Neural progenitor cell (in vitro differentiated cells): Measurements from ENCODE around the gene TEX35. TPM values are rescaled to one million over a fixed set of nuclear protein-coding genes. Genes with fewer than 3 reads are reported as not detected.

Experiments
- DNase-seq: peaks from one replicate; pipeline ENCODE4 v3.0.0-alpha.2; 2016; ENCODE audit warnings: low spot score
- H2AFZ ChIP-seq: fragments of 200-600 bp; sonication (generic); replicated peaks from 2 replicates; pipeline ENCODE4 v1.6.1; 2016; ENCODE audit warnings: antibody characterized with exemption
- H3F3A ChIP-seq: fragments of 200-600 bp; sonication (generic); 2 replicates; pipeline ENCODE4 v1.6.1; 2016; ENCODE audit warnings: antibody characterized with exemption, low read depth
- H3K27ac ChIP-seq: fragments of 200-600 bp; sonication (generic); 2 replicates; pipeline ENCODE4 v1.5.1; 2016; ENCODE audit warnings: mild to moderate bottlenecking
- H3K27me3 ChIP-seq: fragments of 200-600 bp; sonication (generic); 2 replicates; pipeline ENCODE4 v1.6.1; 2016; ENCODE audit warnings: mild to moderate bottlenecking, moderate library complexity
- H3K36me3 ChIP-seq: fragments of 200-600 bp; sonication (generic); 2 replicates; pipeline ENCODE4 v1.5.1; 2016
- H3K4me1 ChIP-seq: fragments of 200-600 bp; sonication (generic); 2 replicates; pipeline ENCODE4 v1.6.1; 2016; ENCODE audit warnings: mixed run types
- H3K4me2 ChIP-seq: fragments of 200-600 bp; sonication (generic); 2 replicates; pipeline ENCODE4 v1.6.1; 2016
- H3K4me3 ChIP-seq: fragments of 200-600 bp; sonication (generic); 2 replicates; pipeline ENCODE4 v1.5.1; 2016
- H3K79me2 ChIP-seq: fragments of 200-600 bp; sonication (generic); 2 replicates; pipeline ENCODE4 v1.6.1; 2016; ENCODE audit warnings: low read depth
- H3K9ac ChIP-seq: fragments of 200-600 bp; sonication (generic); 2 replicates; pipeline ENCODE4 v1.6.1; 2016
- H3K9me3 ChIP-seq: fragments of 200-600 bp; sonication (generic); 2 replicates; pipeline ENCODE4 v1.5.1; 2016; ENCODE audit warnings: low read depth
- H4K20me1 ChIP-seq: fragments of 200-600 bp; sonication (generic); 2 replicates; pipeline ENCODE4 v1.6.1; 2016; ENCODE audit warnings: low read depth
- H3K27ac Mint-ChIP-seq: 3 replicates; pipeline ENCODE4 v1.8.0; 2021; ENCODE audit warnings: mixed read lengths
- H3K27me3 Mint-ChIP-seq: 2 replicates; pipeline ENCODE4 v1.8.0; 2022; ENCODE audit warnings: low read depth, mild to moderate bottlenecking, inconsistent platforms, moderate library complexity, mixed read lengths; ENCODE audit not compliant: insufficient read depth
- H3K36me3 Mint-ChIP-seq: 3 replicates; pipeline ENCODE4 v1.8.0; 2021; ENCODE audit warnings: mixed read lengths
- H3K4me1 Mint-ChIP-seq: 3 replicates; pipeline ENCODE4 v1.8.0; 2021; ENCODE audit warnings: mixed read lengths
- H3K4me3 Mint-ChIP-seq: 3 replicates; pipeline ENCODE4 v1.8.0; 2021; ENCODE audit warnings: mild to moderate bottlenecking, moderate library complexity, mixed read lengths
- H3K9me3 Mint-ChIP-seq: 3 replicates; pipeline ENCODE4 v1.8.0; 2020; ENCODE audit warnings: mixed read lengths
- CTCF ChIP-seq: fragments of 200-600 bp; sonication (generic); IDR thresholded peaks from 2 replicates; pipeline ENCODE4 v1.5.1; 2017; ENCODE audit warnings: antibody characterized with exemption, mild to moderate bottlenecking
- EZH2 ChIP-seq: fragments of 200-600 bp; sonication (generic); IDR thresholded peaks from 2 replicates; pipeline ENCODE4 v1.6.1; 2017; ENCODE audit warnings: antibody characterized with exemption, mild to moderate bottlenecking, moderate library complexity
- EZH2phosphoT487 ChIP-seq: fragments of 200-600 bp; sonication (generic); IDR thresholded peaks from 2 replicates; pipeline ENCODE4 v1.6.1; 2017; ENCODE audit warnings: antibody characterized with exemption
- total RNA-seq: library from RNA; depleted of rRNA; stranded (reverse); fragments of >200 nt; gene quantifications from 2 replicates; pipeline ENCODE4 v1.2.3, GENCODE V29; 2015; ENCODE audit warnings: low replicate concordance

Gene TEX35
- total RNA-seq, 1 donor from 2014 or later = not detected

- Histone ChIP-seq H3K9me3 (no peaks in the 10 kb centered on the region), H3K27ac (no peak overlapping the region), H3K9ac (no peak overlapping the region), H3K4me2 (no peak overlapping the region), H3K27me3 (no peaks in the 10 kb centered on the region), H3K79me2 (no peaks in the 10 kb centered on the region), H3F3A (no peaks in the 10 kb centered on the region), H4K20me1 (no peaks in the 10 kb centered on the region), H3K4me3 (no peak overlapping the region), H3K36me3 (no peaks in the 10 kb centered on the region), H3K4me1 (peaks cover 3% of the 10 kb centered on the region), H2AFZ (no peak overlapping the region)
- Mint-ChIP-seq H3K4me1 (peaks cover 22% of the 10 kb centered on the region), H3K36me3 (no peaks in the 10 kb centered on the region), H3K27me3 (no peaks in the 10 kb centered on the region), H3K27ac (no peak overlapping the region), H3K9me3 (peaks cover 3% of the 10 kb centered on the region), H3K4me3 (no peak overlapping the region)
- TF ChIP-seq EZH2 (no peak), EZH2phosphoT487 (no peak), CTCF (no peak)
- no peak for DNase-seq
Measured at GRCh38 chr1:178560871-178561376, 48.0 kb downstream of the TEX35 start.

- Mint-ChIP-seq H3K27me3 (no peaks in the 10 kb centered on the region), H3K36me3 (no peaks in the 10 kb centered on the region), H3K27ac (no peak overlapping the region), H3K4me3 (no peak overlapping the region), H3K4me1 (peaks cover 20% of the 10 kb centered on the region), H3K9me3 (peaks cover 11% of the 10 kb centered on the region)
- no peak for DNase-seq
- no peak overlapping the region for H3K27ac ChIP-seq
- TF ChIP-seq CTCF (no peak), EZH2 (no peak), EZH2phosphoT487 (no peak)
- H3K9ac ChIP-seq = no peak overlapping the region
- H3F3A ChIP-seq = no peaks in the 10 kb centered on the region
- no peaks in the 10 kb centered on the region for H3K4me1 ChIP-seq
- H2AFZ ChIP-seq = no peak overlapping the region
- no peaks in the 10 kb centered on the region for H3K27me3 ChIP-seq
- H3K79me2 ChIP-seq = no peaks in the 10 kb centered on the region
- no peaks in the 10 kb centered on the region for H3K9me3 ChIP-seq
- H3K36me3 ChIP-seq = no peaks in the 10 kb centered on the region
- H4K20me1 ChIP-seq = no peaks in the 10 kb centered on the region
- no peak overlapping the region for H3K4me2 ChIP-seq
- no peak overlapping the region for H3K4me3 ChIP-seq
Measured at GRCh38 chr1:178563099-178563820, 50.4 kb downstream of the TEX35 start.

- H2AFZ ChIP-seq = no peak overlapping the region
- H3K4me1 ChIP-seq = no peaks in the 10 kb centered on the region
- no peak overlapping the region for H3K9ac ChIP-seq
- H3K27ac Mint-ChIP-seq = no peak overlapping the region
- peaks cover 11% of the 10 kb centered on the region for H3K9me3 Mint-ChIP-seq
- no peak overlapping the region for H3K27ac ChIP-seq
- H3K36me3 ChIP-seq = no peaks in the 10 kb centered on the region
- no peaks in the 10 kb centered on the region for H3F3A ChIP-seq
- no peak for DNase-seq
- H3K4me3 ChIP-seq = no peak overlapping the region
- no peak overlapping the region for H3K4me2 ChIP-seq
- H4K20me1 ChIP-seq = no peaks in the 10 kb centered on the region
- TF ChIP-seq CTCF (no peak), EZH2 (no peak), EZH2phosphoT487 (no peak)
- H3K79me2 ChIP-seq = no peaks in the 10 kb centered on the region
- no peaks in the 10 kb centered on the region for H3K9me3 ChIP-seq
- no peaks in the 10 kb centered on the region for H3K27me3 ChIP-seq
- H3K36me3 Mint-ChIP-seq = no peaks in the 10 kb centered on the region
- peaks cover 12% of the 10 kb centered on the region for H3K4me1 Mint-ChIP-seq
- H3K27me3 Mint-ChIP-seq = no peaks in the 10 kb centered on the region
- H3K4me3 Mint-ChIP-seq = no peak overlapping the region
Measured at GRCh38 chr1:178564086-178564782, 51.3 kb downstream of the TEX35 start.
